ENCODE results near the gene TRIM25.

Gene TRIM25

DNA sequence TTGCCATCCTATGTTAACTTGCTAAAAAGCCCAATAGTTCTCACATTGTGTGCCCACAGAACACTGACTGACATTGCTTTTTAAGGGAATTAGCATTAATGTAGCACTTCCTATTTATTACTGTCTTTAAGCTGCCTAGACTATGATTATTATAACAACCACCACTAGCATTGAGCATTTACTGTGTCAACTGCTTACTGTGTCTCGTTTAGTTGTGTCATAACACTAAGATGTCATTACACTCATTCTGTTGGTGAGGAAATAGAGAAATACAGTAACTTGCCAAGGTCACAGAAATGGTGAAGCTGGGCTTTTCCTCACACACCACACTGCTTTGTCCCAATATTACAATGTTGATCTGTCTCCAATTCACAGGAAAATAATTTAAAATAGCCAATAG, 30.2 kb downstream of the TRIM25 start:
- Histone ChIP-seq H4K8ac (ENCODE audit: low read depth, low read length) (no peak overlapping the region), H3K14ac (ENCODE audit: low read length) (no peak overlapping the region), H2BK15ac (ENCODE audit: low read length) (no peak overlapping the region), H3K4me3 (ENCODE audit: low read length in 2 of 2) (no peak overlapping the region), H3K79me1 (ENCODE audit: low read depth, low read length) (no peaks in the 10 kb centered on the region), H3K4me2 (ENCODE audit: insufficient read depth, low read length, poor library complexity, severe bottlenecking) (no peak overlapping the region), H2BK120ac (ENCODE audit: low read depth, low read length) (no peak overlapping the region), H3K18ac (ENCODE audit: low read length) (no peak overlapping the region), H2BK12ac (ENCODE audit: low read length) (no peak overlapping the region), H3K23ac (ENCODE audit: low read depth, low read length, poor library complexity) (no peak overlapping the region), H3K27me3 (ENCODE audit: control insufficient read depth in 3 of 3, insufficient read depth in 3 of 3, low read depth in 1 of 3, low read length in 3 of 3) (no peaks in the 10 kb centered on the region), H3K27ac (replicated peaks; ENCODE audit: low read length) (no peak overlapping the region), H3K4ac (ENCODE audit: low read length) (no peak overlapping the region), H2AFZ (ENCODE audit: low read length) (no peak overlapping the region), H2AK5ac (ENCODE audit: low read depth, low read length) (no peak overlapping the region), H2BK5ac (ENCODE audit: low read length) (no peak overlapping the region), H3K9me3 (replicated peaks in 1 of 2; ENCODE audit: control insufficient read depth in 2 of 2, insufficient read depth in 1 of 2, low read depth in 1 of 2, low read length in 2 of 2) (peaks cover 8 to 13% of the 10 kb centered on the region in 2 donors), H3K36me3 (replicated peaks in 1 of 2; ENCODE audit: control insufficient read depth in 2 of 2, insufficient read depth in 2 of 2, low read length in 2 of 2) (peaks cover 0 to 1% of the 10 kb centered on the region in 2 donors), H3K9ac (ENCODE audit: low read depth, low read length, poor library complexity) (no peak overlapping the region), H3K4me1 (ENCODE audit: control insufficient read depth in 2 of 2, insufficient read depth in 1 of 2, low read depth in 1 of 2, low read length in 2 of 2) (no peaks in the 10 kb centered on the region), H4K91ac (ENCODE audit: low read depth, low read length, poor library complexity) (no peak overlapping the region)
- no CpG with 5 or more reads among the region's 1 CpG for WGBS, 2 donors (ENCODE audit: extremely low coverage in 2 of 2, insufficient read length in 2 of 2, insufficient replicate concordance in 1 of 2)
- DNase-seq (ENCODE audit: low spot score): no peak

GRCh38 chr17:56881685-56882295, 32.1 kb downstream of the TRIM25 start:
- H2BK5ac ChIP-seq (ENCODE audit: low read length): no peak overlapping the region
- no peak overlapping the region for H3K4me2 ChIP-seq (ENCODE audit: insufficient read depth, low read length, poor library complexity, severe bottlenecking)
- no peaks in the 10 kb centered on the region for H3K36me3 ChIP-seq (replicated peaks in 1 of 2; ENCODE audit: control insufficient read depth in 2 of 2, insufficient read depth in 2 of 2, low read length in 2 of 2)
- DNase-seq (ENCODE audit: low spot score): no peak
- H4K91ac ChIP-seq (ENCODE audit: low read depth, low read length, poor library complexity): no peak overlapping the region
- no peak overlapping the region for H3K4me3 ChIP-seq (ENCODE audit: low read length in 2 of 2)
- peaks cover 0 to 5% of the 10 kb centered on the region in 2 donors for H3K9me3 ChIP-seq (replicated peaks in 1 of 2; ENCODE audit: control insufficient read depth in 2 of 2, insufficient read depth in 1 of 2, low read depth in 1 of 2, low read length in 2 of 2)
- no peak overlapping the region for H2BK120ac ChIP-seq (ENCODE audit: low read depth, low read length)
- no peaks in the 10 kb centered on the region for H3K4me1 ChIP-seq (ENCODE audit: control insufficient read depth in 2 of 2, insufficient read depth in 1 of 2, low read depth in 1 of 2, low read length in 2 of 2)
- no peak overlapping the region for H3K14ac ChIP-seq (ENCODE audit: low read length)
- H3K4ac ChIP-seq (ENCODE audit: low read length): no peak overlapping the region
- H2AFZ ChIP-seq (ENCODE audit: low read length): no peak overlapping the region
- no peak overlapping the region for H3K23ac ChIP-seq (ENCODE audit: low read depth, low read length, poor library complexity)
- peaks cover 0 to 2% (median 0%) of the 10 kb centered on the region in 3 experiments for H3K27me3 ChIP-seq (ENCODE audit: control insufficient read depth in 3 of 3, insufficient read depth in 3 of 3, low read depth in 1 of 3, low read length in 3 of 3)
- H2BK12ac ChIP-seq (ENCODE audit: low read length): no peak overlapping the region
- H3K79me1 ChIP-seq (ENCODE audit: low read depth, low read length): no peaks in the 10 kb centered on the region
- no peak overlapping the region for H4K8ac ChIP-seq (ENCODE audit: low read depth, low read length)
- H3K9ac ChIP-seq (ENCODE audit: low read depth, low read length, poor library complexity): no peak overlapping the region
- no peak overlapping the region for H3K18ac ChIP-seq (ENCODE audit: low read length)
- no CpG with 5 or more reads among the region's 3 CpGs for WGBS, 2 donors (ENCODE audit: extremely low coverage in 2 of 2, insufficient read length in 2 of 2, insufficient replicate concordance in 1 of 2)
- no peak overlapping the region for H2AK5ac ChIP-seq (ENCODE audit: low read depth, low read length)
- no peak overlapping the region for H3K27ac ChIP-seq (replicated peaks; ENCODE audit: low read length)
- no peak overlapping the region for H2BK15ac ChIP-seq (ENCODE audit: low read length)

DNA sequence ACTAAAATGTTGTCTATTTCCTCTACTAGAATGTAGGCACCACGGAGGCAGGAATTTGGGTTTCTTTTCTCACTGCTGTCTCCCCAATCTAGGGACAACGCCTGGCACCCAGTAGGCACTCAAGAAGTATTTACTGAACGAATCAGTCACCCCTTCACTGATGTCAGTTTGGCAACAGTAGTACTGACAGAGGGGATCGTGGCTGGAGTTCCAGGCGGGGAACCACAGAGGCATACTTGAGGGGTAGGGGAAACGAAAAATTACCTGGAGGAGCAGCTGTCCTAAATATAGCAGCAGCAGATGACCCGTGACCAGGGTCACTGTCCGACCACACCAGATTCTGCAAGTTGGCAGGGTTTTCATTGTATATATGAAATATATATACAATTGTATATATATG, 33.3 kb downstream of the TRIM25 start:
- H3K14ac ChIP-seq (ENCODE audit: low read length): no peak overlapping the region
- H3K4me2 ChIP-seq (ENCODE audit: insufficient read depth, low read length, poor library complexity, severe bottlenecking): no peak overlapping the region
- no peak overlapping the region for H2BK5ac ChIP-seq (ENCODE audit: low read length)
- H2BK12ac ChIP-seq (ENCODE audit: low read length): no peak overlapping the region
- no peaks in the 10 kb centered on the region for H3K36me3 ChIP-seq (replicated peaks in 1 of 2; ENCODE audit: control insufficient read depth in 2 of 2, insufficient read depth in 2 of 2, low read length in 2 of 2)
- no peak overlapping the region for H2BK15ac ChIP-seq (ENCODE audit: low read length)
- H3K27me3 ChIP-seq (ENCODE audit: control insufficient read depth in 3 of 3, insufficient read depth in 3 of 3, low read depth in 1 of 3, low read length in 3 of 3): peaks cover 0 to 5% (median 0%) of the 10 kb centered on the region in 3 experiments
- DNase-seq (ENCODE audit: low spot score): no peak
- H3K4me3 ChIP-seq (ENCODE audit: low read length in 2 of 2): no peak overlapping the region
- no peak overlapping the region for H3K9ac ChIP-seq (ENCODE audit: low read depth, low read length, poor library complexity)
- H4K91ac ChIP-seq (ENCODE audit: low read depth, low read length, poor library complexity): no peak overlapping the region
- H3K18ac ChIP-seq (ENCODE audit: low read length): no peak overlapping the region
- no peaks in the 10 kb centered on the region for H3K4me1 ChIP-seq (ENCODE audit: control insufficient read depth in 2 of 2, insufficient read depth in 1 of 2, low read depth in 1 of 2, low read length in 2 of 2)
- no peak overlapping the region for H2BK120ac ChIP-seq (ENCODE audit: low read depth, low read length)
- no peak overlapping the region for H2AFZ ChIP-seq (ENCODE audit: low read length)
- H4K8ac ChIP-seq (ENCODE audit: low read depth, low read length): no peak overlapping the region
- no peak overlapping the region for H3K27ac ChIP-seq (replicated peaks; ENCODE audit: low read length)
- no CpG with 5 or more reads among the region's 8 CpGs for WGBS, 2 donors (ENCODE audit: extremely low coverage in 2 of 2, insufficient read length in 2 of 2, insufficient replicate concordance in 1 of 2)
- no peak overlapping the region for H2AK5ac ChIP-seq (ENCODE audit: low read depth, low read length)
- H3K23ac ChIP-seq (ENCODE audit: low read depth, low read length, poor library complexity): no peak overlapping the region
- peaks cover 0 to 5% of the 10 kb centered on the region in 2 donors for H3K9me3 ChIP-seq (replicated peaks in 1 of 2; ENCODE audit: control insufficient read depth in 2 of 2, insufficient read depth in 1 of 2, low read depth in 1 of 2, low read length in 2 of 2)
- no peak overlapping the region for H3K4ac ChIP-seq (ENCODE audit: low read length)
- H3K79me1 ChIP-seq (ENCODE audit: low read depth, low read length): no peaks in the 10 kb centered on the region

GRCh38 chr17:56880133-56880532, 33.7 kb downstream of the TRIM25 start:
- Histone ChIP-seq H3K27me3 (ENCODE audit: control insufficient read depth in 3 of 3, insufficient read depth in 3 of 3, low read depth in 1 of 3, low read length in 3 of 3) (peaks cover 0 to 5% (median 0%) of the 10 kb centered on the region in 3 experiments), H3K79me1 (ENCODE audit: low read depth, low read length) (no peaks in the 10 kb centered on the region), H2AFZ (ENCODE audit: low read length) (no peak overlapping the region), H3K4me1 (ENCODE audit: control insufficient read depth in 2 of 2, insufficient read depth in 1 of 2, low read depth in 1 of 2, low read length in 2 of 2) (no peaks in the 10 kb centered on the region), H3K18ac (ENCODE audit: low read length) (no peak overlapping the region), H3K23ac (ENCODE audit: low read depth, low read length, poor library complexity) (no peak overlapping the region), H2BK15ac (ENCODE audit: low read length) (no peak overlapping the region), H3K36me3 (replicated peaks in 1 of 2; ENCODE audit: control insufficient read depth in 2 of 2, insufficient read depth in 2 of 2, low read length in 2 of 2) (no peaks in the 10 kb centered on the region), H2BK5ac (ENCODE audit: low read length) (no peak overlapping the region), H2BK12ac (ENCODE audit: low read length) (no peak overlapping the region), H3K9me3 (replicated peaks in 1 of 2; ENCODE audit: control insufficient read depth in 2 of 2, insufficient read depth in 1 of 2, low read depth in 1 of 2, low read length in 2 of 2) (peaks cover 0 to 5% of the 10 kb centered on the region in 2 donors), H3K9ac (ENCODE audit: low read depth, low read length, poor library complexity) (no peak overlapping the region), H3K27ac (replicated peaks; ENCODE audit: low read length) (no peak overlapping the region), H2BK120ac (ENCODE audit: low read depth, low read length) (no peak overlapping the region), H3K4me2 (ENCODE audit: insufficient read depth, low read length, poor library complexity, severe bottlenecking) (no peak overlapping the region), H3K4me3 (ENCODE audit: low read length in 2 of 2) (no peak overlapping the region), H3K4ac (ENCODE audit: low read length) (no peak overlapping the region), H2AK5ac (ENCODE audit: low read depth, low read length) (no peak overlapping the region), H4K91ac (ENCODE audit: low read depth, low read length, poor library complexity) (no peak overlapping the region), H4K8ac (ENCODE audit: low read depth, low read length) (no peak overlapping the region), H3K14ac (ENCODE audit: low read length) (no peak overlapping the region)
- no peak for DNase-seq (ENCODE audit: low spot score)
- no CpG with 5 or more reads among the region's 3 CpGs for WGBS, 2 donors (ENCODE audit: extremely low coverage in 2 of 2, insufficient read length in 2 of 2, insufficient replicate concordance in 1 of 2)
